GM19438 (cell line): ENCODE results near the gene BSN.

ENCODE experiments used
- ATAC-seq: cut with Tn5 transposase; IDR thresholded peaks from one replicate; pipeline ENCODE4 v1.9.1; 2021; ENCODE audit warnings: low read depth; ENCODE audit not compliant: unreplicated experiment

The BSN gene

DNA sequence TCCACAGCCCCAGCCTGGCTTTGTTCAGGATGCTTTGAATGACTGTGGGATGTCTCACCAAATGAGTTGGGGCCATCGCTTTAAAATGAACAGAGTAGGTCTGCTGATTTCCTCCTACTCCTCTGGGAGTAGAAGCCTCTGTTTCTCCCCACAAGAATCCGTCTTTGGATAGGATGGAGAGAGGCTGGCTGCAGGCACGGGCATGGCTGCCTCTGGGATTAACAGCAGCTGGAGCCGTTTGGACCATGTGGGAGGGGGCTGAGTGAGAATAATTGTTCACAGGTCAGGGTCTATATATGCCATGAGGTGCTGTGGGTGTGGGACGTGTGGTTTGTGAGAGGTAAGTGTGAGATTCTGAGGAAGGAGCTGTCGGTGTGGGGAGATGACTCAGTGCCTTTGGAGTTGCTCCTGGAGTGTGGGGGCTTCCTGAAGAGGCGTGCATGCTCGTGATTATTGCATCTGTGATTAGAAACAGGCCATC is 71.9 kb downstream of the BSN start:
- ATAC-seq = no peak

DNA sequence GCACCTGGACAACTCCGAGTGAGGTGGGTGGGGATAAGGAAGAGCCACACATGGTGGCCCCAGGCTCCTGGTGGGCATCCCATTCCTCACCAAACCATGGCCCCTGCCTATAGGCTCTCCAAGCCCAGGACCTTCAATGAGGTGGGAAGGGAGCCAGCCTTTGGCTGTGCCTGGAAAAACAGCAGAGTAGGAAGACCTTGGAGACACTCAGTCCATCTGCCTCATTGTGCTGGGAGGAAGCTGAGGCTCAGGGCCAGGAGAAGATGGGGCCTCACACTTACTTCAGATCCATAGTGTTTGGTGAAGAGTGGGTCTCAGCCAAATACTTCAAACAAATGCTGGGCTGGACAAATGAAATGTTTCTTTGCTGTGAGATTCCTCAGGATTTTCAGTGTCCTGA is 72.5 kb downstream of the BSN start:
- no peak for ATAC-seq

DNA sequence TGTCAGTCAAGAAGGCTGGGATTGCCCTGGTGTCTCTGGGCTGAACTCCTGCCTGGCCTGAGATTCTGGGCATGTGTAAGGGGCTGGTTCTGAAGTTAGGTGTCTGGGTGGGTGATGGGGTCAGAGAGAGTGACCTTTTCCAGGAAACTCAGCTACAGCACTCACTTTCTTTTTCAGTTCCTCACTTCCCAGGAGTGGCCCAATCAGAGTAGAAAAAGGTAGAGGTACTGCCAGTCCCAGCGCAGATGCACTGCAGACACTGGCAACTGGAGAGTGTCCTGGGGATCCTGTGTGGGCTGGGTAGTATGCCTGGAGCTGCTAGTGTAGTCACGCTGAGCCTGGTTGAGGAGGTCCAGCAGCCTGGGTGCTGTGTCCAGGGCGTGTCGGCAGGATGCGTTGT is 73.4 kb downstream of the BSN start:
- no peak for ATAC-seq

DNA sequence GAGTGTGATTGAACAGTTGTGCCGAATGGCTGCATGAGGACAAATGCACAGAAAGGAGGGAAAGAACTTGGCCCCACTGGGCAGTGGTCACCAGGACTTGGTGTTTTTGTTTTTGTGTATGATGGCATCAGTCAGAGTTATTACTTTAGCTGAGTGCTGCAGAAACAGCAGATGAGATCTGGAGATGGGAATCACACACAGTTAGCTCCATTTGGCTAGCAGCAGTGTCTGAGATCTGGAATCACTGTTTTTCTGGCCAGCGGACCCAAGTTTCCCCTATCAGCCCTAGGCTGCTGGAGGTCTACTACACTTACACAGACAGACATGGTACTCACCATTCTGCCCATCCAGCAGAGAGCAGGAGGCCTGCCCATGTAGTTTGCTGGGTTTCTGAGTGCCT is 74.0 kb downstream of the BSN start:
- ATAC-seq = no peak

DNA sequence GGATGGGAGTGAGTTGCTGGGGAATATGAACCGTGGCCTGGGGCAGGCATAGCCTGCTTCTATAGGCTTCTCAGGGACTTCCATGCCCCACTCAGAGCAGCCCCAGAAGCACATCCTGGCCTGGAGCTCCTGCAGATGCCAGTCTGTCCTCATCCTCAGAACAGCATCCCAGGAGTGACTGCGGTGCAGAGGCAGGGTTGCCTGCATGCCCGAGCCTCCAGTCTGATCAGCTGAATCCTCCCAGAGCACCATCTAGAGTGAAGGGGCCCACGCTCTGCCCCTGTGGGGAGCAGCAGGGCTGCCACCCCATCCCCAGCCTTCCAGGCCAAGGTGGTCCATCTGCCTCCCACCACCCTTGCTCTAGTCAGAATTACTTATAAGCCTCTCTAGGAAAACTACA is 75.2 kb downstream of the BSN start:
- no peak for ATAC-seq

DNA sequence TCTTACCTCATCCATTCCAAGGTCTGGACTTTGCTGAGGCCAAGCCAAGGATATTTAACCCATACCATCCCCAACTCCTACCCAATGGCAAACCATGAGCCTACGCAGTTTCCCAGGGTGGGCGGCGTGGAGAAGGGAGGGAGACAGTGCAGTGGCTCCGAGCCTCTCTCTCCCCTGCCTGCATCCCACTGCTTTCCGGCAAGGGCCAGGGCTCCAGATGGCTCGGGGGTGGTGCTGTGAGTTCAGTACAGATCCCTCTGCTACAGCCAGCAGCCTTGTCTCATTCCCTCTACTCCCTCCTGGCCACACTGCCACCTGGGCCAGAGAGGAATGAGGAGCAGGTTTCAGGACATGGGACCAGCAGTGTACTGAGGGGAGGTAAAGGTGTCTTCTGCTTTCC is 75.6 kb downstream of the BSN start:
- no peak for ATAC-seq

DNA sequence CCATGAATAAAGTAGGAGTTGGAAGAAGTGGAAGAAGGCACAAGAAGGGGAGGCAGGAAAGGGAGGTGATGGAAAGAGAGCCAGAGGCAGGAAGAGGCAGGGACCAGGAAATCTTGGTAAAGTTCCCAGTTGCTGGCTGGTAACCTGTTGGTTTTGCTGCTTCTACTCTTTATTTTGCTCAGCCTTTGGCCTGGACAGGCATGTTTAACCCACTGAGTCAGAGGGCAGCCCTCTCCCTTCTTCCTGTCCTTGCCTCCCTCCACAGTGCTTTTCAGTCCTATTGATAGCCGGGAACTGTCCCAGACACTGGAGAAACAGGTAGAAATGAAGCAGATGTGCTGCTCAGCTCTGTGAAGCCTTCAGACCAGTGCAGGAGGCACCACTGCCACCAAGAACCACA is 76.5 kb downstream of the BSN start:
- ATAC-seq = no peak

DNA sequence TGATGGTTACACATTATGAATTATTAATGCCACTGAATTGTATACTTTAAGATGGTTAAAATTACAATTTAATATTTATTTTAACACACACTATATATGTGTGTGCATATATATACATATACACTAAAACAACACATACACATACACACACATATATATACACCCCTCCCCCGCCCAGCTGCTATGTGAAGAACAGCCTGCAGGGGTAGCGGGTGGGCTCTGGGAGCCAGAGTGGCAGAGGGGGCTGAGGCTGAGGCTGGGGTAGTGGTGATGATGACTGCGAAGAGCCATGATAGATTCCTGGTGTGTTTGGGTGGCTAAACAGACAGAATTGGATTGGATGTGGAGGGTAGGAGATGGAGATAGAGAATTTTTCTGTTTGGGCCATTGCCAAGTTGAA is 80.5 kb downstream of the BSN start:
- ATAC-seq = no peak

DNA sequence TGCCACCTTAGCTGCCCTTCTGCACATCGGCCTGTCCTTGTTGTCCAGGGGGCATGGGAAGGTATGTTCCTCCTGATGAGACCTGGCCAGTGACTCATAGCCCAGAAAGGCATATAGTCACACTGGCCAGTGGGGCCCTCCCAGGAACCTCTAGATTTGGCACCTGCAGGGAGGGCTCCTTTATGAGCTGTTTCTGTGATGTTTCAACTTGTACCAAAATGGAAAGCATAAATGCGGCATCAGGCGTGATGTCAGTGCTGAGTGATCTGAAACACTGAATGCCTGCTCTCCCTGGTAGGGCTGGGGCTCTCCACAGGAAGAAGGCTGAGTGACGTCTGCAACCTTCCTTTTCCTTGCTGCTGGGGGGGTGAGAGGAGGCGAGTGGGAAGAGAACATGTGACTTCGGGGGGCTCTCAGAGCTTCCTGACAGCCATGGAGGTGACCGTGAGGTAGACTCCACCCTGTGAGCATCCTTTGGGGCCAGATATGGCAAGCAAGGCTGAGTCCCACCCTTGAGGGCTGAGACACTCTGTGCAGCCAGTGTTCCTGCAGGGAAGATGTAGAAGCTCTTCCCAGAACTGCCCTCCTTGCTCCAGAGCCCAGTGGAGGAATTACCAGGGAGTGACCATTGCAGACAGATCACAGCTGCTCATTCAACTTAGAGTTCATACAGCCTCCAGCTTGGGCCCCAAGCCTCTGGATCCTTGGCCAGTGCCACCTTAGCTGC is 82.8 kb downstream of the BSN start:
- no peak for ATAC-seq

DNA sequence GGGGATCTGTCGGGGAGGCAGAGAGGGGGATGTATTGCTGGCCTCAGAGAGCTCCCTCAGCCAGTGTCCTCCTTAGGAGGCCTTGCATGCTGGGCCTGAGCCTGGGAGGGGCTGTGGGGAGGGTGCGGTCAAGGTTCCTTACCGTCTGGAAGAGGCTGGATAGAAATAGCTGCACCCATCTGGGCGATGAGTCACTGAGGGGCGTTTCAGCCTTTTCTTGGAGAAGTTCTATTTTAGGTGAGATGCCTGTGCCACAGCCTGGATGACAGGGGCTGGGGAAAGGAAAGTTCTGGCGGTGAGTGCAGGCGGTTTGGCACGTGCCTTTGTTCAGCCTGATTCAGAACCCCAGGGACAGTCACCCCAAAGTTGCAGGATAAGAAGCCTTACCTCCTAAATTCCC is 84.2 kb downstream of the BSN start:
- ATAC-seq = no peak

DNA sequence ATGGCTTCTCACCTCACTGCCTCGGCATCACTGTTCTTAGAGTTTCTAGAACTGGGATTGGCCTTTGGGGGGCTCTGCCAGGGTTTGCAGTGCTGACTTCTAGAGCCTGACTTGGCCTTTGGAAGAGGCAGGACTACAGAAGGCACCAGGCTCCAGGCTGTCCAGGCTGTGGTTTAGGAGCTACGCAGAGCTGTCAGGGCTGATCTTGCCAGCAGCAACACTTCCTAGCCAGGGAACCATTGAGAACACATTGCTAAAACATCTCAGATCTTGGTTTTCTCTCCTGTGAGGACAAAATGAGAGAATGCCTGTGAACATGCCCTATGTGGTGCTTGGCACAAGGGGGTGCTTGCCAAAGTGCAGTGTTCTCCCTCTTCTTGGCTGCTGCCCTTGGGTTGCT is 85.3 kb downstream of the BSN start:
- ATAC-seq = no peak

DNA sequence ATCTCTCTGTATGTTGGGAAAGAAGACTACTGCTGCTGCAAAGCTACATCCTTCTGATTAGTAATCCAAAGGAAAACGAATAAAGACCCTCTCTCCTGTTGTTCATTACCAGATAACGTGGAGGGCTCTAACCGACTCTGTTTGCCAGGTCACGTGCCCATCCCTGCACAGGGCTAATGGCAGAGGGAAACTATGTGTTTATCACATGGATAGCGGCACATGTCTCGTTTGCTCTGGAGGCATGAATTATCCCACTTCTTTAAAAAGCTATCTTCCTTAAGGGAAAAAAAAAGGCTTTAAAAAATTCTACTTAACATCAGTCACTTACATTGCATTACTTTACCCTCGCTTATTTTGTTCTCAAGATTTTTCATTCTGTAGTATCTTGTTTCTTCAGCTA is 87.0 kb downstream of the BSN start:
- ATAC-seq = no peak

DNA sequence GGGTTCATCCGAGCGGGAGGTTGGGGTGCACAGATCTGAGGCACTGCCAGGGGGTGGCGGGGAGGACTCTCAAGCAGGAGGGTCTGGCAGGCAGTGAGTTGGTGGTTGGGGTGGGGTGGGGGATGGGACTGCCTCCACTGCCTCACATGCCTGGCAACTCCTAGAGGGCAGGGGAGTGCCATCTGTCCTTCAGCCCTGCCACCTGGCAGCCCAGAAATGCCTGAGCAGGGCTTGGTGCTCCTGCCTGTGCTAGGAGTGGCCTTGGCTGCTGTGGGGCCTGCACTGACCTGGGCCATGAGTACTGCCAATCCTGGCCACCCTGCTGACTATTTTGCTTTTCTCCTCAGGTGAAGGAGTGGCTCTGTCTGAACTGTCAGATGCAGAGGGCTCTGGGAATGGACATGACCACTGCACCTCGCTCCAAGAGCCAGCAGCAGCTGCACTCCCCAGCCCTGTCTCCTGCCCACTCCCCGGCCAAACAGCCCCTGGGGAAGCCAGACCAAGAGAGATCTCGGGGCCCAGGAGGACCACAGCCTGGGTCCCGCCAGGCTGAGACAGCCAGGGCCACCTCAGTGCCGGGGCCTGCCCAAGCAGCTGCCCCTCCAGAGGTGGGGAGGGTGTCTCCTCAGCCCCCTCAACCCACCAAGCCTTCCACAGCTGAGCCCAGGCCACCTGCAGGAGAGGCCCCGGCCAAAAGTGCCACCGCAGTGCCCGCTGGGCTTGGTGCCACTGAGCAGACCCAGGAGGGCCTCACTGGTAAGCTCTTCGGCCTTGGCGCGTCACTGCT is 87.8 kb downstream of the BSN start:
- no peak for ATAC-seq

DNA sequence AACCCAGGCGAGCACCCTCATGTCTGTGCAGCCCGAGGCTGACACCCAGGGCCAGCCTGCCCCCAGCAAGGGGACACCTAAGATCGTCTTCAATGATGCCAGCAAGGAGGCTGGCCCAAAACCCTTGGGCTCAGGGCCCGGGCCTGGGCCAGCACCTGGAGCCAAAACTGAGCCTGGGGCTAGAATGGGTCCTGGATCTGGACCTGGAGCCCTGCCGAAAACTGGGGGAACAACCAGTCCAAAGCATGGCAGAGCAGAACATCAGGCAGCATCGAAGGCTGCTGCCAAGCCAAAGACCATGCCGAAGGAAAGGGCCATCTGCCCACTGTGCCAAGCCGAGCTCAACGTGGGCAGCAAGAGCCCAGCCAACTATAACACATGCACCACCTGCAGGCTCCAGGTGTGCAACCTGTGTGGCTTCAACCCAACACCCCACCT is 88.5 kb downstream of the BSN start:
- ATAC-seq = no peak

DNA sequence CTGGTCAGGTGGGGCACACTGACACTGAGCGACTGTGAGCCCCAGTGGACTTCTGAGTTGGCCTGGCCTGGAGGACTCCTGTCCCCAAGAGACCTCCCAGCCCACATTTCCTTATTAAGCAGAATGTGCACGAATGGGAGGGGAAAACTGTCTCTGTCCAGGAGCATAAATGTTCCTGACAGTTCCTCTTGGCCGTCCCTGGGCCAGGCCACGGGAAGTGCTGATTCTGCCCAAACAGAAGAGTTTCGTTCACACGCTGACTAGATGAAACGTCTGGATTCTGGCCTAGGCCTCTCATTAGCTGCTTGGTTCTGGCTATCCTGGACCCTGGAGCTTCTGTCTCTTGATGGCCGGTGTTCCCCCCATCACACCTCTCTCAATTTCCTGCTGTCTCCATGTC is 90.4 kb downstream of the BSN start:
- ATAC-seq = no peak

DNA sequence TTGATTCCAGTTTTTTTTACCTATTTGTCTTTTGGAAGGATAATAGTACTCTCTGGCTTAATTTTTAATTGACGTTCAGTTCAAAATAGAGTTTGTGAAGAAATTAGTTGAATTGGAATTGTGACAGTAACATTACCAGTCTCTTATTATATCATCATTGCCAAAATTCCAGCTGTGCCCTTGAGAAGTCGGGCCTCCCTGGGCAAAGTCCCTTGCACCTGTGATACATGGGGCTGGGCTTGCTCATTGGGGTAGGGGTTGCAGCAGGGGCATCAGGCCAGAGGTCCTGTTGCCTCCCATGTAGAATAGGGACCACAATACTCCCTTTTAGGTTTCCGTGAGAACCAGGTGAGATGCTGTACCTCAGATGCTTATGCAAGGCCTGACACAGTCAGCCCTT is 92.0 kb downstream of the BSN start:
- no peak for ATAC-seq

DNA sequence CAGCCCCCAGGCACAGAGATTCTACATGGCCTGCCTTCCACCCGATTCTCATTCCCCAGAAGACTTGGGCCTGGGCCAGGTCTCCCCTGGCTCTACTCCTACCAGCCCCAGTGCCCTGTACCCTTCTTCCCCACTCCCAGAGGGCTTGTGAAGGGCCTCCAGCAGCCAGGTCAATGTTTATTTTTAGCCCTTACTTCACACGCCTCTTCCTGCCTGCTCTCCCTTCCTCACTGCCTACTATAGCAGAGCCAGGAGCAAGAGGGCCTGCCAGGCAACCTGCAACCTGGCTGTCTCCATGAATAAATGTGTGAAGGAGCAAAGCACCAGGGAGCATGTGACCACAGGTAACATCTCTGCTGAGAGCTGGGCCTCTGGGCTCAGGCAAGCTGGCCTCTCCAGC is 93.5 kb downstream of the BSN start:
- ATAC-seq = no peak

DNA sequence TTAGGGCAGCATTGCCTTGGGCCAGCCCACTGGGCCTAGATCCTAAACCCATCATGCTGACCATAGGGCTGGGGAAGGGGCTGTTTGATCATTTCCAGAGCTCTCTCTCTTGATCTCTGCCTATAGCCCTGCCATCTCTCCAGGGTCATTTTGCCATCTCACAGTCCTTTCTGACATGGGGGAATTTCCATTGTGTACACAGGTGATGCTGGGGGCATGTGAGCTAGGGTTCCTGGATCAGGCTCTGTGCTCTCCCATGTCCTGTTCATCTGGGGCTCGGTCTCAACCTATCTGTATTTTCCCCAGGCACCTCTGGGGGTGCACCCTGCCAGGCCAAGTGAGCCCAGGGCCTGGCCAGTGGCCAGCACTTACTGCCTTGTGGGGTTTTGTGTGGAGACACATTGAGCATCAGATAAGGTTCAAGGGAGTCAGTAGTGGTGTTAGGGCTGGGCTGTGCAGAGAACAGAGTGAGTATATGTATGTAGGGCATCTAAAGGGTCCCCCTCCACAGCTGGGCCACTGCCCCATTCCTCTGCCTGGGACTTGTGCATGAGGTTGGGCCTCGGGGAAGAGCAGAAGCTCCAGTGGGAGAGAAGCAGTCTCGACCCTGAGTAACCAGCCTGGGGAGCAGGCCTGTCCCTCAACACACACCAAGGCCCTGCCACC is 94.2 kb downstream of the BSN start:
- no peak for ATAC-seq

DNA sequence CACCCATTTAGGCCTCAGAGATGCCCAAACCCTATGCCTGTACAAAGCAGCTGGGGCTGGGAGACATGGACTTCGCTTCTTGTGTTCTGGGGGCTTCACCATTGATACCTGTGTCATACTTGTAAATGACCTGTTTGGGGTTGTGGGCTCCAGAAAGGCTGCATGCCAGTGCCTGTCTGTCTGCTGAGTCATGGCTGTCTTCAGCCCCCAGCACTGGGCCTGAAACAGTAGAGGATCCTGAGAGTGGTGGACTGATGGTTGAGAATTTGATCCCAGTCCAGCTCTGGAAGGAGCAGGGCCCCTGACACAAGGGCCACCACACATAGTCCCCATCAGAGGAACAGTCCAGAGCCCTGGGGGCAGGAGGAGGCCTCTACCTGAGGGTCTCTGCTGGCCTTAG is 95.3 kb downstream of the BSN start:
- no peak for ATAC-seq

DNA sequence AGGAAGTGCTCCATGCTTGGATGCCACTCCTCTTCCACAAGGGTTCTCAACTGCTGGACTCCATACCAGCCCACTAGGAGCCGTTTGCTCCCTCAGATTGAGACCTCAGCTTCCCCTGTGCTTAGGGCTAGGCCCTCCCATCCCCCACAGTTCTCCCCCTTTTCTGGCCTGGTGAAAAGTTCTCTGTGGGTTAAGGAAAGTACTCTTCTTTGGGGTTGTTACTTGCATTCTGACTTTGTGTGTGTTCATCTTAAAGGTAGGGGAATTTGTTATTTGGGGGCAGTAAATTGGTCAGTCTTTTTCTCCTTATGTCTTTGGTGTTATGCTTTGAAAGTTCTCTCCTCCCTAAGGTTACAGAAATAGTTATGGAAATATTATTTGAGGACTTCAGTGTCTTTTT is 95.9 kb downstream of the BSN start:
- no peak for ATAC-seq

DNA sequence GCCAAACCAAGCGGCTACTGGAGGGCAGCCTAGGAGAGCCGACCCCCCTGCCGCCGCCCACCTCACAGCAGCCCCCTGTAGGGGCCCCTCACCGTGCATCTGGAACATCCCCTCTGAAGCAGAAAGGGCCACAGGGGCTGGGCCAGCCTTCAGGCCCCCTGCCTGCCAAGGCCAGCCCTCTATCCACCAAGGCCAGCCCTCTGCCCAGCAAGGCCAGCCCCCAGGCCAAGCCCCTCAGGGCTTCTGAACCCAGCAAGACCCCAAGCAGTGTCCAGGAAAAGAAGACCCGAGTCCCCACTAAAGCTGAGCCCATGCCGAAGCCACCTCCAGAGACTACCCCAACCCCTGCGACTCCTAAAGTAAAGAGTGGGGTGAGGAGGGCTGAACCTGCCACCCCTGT is 96.4 kb downstream of the BSN start:
- ATAC-seq = no peak
